Ovary (tissue), 9 donors: ENCODE results near the gene CHRNA1. TPM values are rescaled to one million over a fixed set of nuclear protein-coding genes. Genes with fewer than 3 reads are reported as not detected.

Experiments
- DNase-seq, 5 donors: peaks; one replicate each; pipeline ENCODE4 v3.0.0-alpha.2; 2019 to 2020
- H3K27ac ChIP-seq, 2 donors: fragments of 200-600 bp; one replicate each; pipeline versions ENCODE4 v1.5.1 to v1.8.0; 2019 to 2022
- H3K27me3 ChIP-seq: fragments of 200-600 bp; one replicate; pipeline ENCODE4 v1.8.0; 2022
- H3K36me3 ChIP-seq: fragments of 200-600 bp; sonication (generic); one replicate; pipeline ENCODE4 v1.5.1; 2019
- H3K4me1 ChIP-seq: one replicate; pipeline ENCODE4 v1.8.1; 2013; ENCODE audit warnings: mild to moderate bottlenecking, moderate library complexity; ENCODE audit not compliant: insufficient read depth
- H3K4me3 ChIP-seq: fragments of 200-600 bp; sonication (generic); one replicate; pipeline ENCODE4 v1.5.1; 2017
- H3K9me3 ChIP-seq, 2 donors: fragments of 200-600 bp in 1 of 2; sonication (generic) in 1 of 2; one replicate each; pipeline versions ENCODE4 v1.5.1 to v1.8.1; 2013 to 2019; ENCODE audit warnings: mild to moderate bottlenecking in 1 of 2, moderate library complexity in 1 of 2
- CTCF ChIP-seq, 3 donors: fragments of 450-650 bp in 2 of 3; fragments of 200-600 bp in 1 of 3; IDR thresholded peaks; one replicate each; pipeline versions ENCODE4 v1.5.1 to v1.8.0; 2016 to 2022; ENCODE audit warnings: antibody characterized with exemption in 3 of 3, mild to moderate bottlenecking in 1 of 3
- EP300 ChIP-seq: sonication (generic); formaldehyde crosslinking; IDR thresholded peaks from one replicate; pipeline ENCODE4 v1.6.1; 2017; ENCODE audit warnings: antibody characterized with exemption
- POLR2A ChIP-seq: fragments of 450-650 bp; IDR thresholded peaks from one replicate; pipeline ENCODE4 v1.6.1; 2017; ENCODE audit warnings: antibody characterized with exemption, mild to moderate bottlenecking, moderate library complexity
- WGBS, 3 donors: extraction: QIAGEN DNeasy Blood & Tissue Kit in 1 of 3; methylation state at CpG; one replicate each; pipeline versions ENCODE4 v1.1.5 to v1.1.7; 2013 to 2017; 5-methylcytosine and 5-hydroxymethylcytosine counted together
- intact Hi-C, 4 donors: fragments of 100-400 bp; cut with DNase I; formaldehyde crosslinking; loops; one replicate each; pipeline versions ENCODE4 v1.11.0 to v1.15.1; 2022 to 2023
- polyA plus RNA-seq, 2 donors: library from polyadenylated mRNA; stranded (reverse); fragments of 200-250 nt in 1 of 2; fragments of 350-450 nt in 1 of 2; fragmentation: Illumina TruSeq in 1 of 2; extraction: RNeasy Lipid Tissue Mini Kit (QIAGEN cat#74804) in 1 of 2; gene quantifications; one replicate each; pipeline ENCODE4 v1.2.3, GENCODE V29; 2013 to 2014
- total RNA-seq, 7 donors: library from RNA; depleted of rRNA in 2 of 7; stranded (reverse); fragments of >200 nt in 2 of 7; fragmentation: NEBNext Ultra II Directional in 3 of 7; extraction: Animal tissue kit (Norgen Biotek cat#: 25700) in 3 of 7; gene quantifications; one replicate each; pipeline versions ENCODE4 v1.1.0 to v1.2.4, GENCODE V29; 2016 to 2023
- donor health status: DM: no; HTN: no; CAD: no; lungs with moderate emphysema.
- donor health status: DM: no; HTN: no; CAD: no.
- donor health status: Bipolar disorder and iron deficiency.
- donor health status: DM: yes; HTN: yes; CAD: no.
- donor health status: DM: no; HTN: no; CAD: no.
- donor health status: DM: yes; HTN: yes; CAD: no.

CHRNA1 gene
- total and polyA plus RNA-seq, 9 donors = 0.05 to 1.4 (median 0.45) TPM; not detected in 6

- no peak for TF ChIP-seq EP300
Measured at GRCh38 chr2:174785481-174785880, 21.2 kb upstream of the CHRNA1 start.

GRCh38 chr2:174784909-174785308 is 20.6 kb upstream of the CHRNA1 start:
- no peaks in the 10 kb centered on the region for H3K9me3 ChIP-seq
- WGBS, 3 donors = 86 to 89% (median 88%) methylated on average over 5 of the region's 5 CpGs
- H3K36me3 ChIP-seq = no peaks in the 10 kb centered on the region
- intact Hi-C loops = no loop called here
- TF ChIP-seq POLR2A = no peak
- TF ChIP-seq EP300 = no peak
- no peak for TF ChIP-seq CTCF (IDR thresholded peaks at IDR 0.05)
- no peak overlapping the region for H3K27ac ChIP-seq
- H3K4me3 ChIP-seq = no peak overlapping the region
- no peak for DNase-seq
- no peaks in the 10 kb centered on the region for H3K4me1 ChIP-seq
- no peaks in the 10 kb centered on the region for H3K27me3 ChIP-seq

More at GRCh38 chr2:174785481-174785880, 21.2 kb upstream of the CHRNA1 start:
- no peak overlapping the region for H3K27ac ChIP-seq
- intact Hi-C loops = no loop called here
- no peak for DNase-seq
- no peaks in the 10 kb centered on the region for H3K27me3 ChIP-seq
- no peaks in the 10 kb centered on the region for H3K36me3 ChIP-seq
- H3K4me3 ChIP-seq = no peak overlapping the region
- no peaks in the 10 kb centered on the region for H3K9me3 ChIP-seq
- 41 to 61% (median 50%) methylated on average over 3 of the region's 3 CpGs for WGBS, 3 donors
- no peaks in the 10 kb centered on the region for H3K4me1 ChIP-seq

DNA sequence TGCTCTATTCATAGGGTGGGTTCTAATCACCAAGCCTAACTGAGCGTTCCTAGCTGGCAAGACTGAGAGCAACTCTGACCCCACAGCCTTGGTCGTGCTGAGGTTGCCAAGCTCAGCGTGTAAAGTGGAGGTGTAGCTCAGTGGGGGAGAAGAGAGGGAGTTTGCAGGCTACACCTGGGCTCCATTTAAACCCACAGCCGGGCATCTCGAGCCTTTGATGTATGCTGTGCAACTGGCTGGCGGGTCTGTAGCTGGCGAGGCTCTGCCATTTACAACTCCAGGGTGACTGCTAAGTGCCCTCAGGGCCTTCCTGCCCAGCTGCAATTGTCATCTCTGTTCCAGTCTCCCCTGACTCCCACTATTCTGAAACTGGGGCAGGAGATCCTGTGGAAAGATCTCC is 20.0 kb upstream of the CHRNA1 start:
- Histone ChIP-seq H3K4me1 (no peaks in the 10 kb centered on the region), H3K9me3 (no peaks in the 10 kb centered on the region), H3K36me3 (no peaks in the 10 kb centered on the region), H3K27me3 (no peaks in the 10 kb centered on the region), H3K27ac (no peak overlapping the region), H3K4me3 (no peak overlapping the region)
- intact Hi-C loops = no loop called here
- TF ChIP-seq CTCF (IDR thresholded peaks at IDR 0.05) (no peak), POLR2A (no peak), EP300 (no peak)
- WGBS, 3 donors = 91 to 96% (median 92%) methylated on average over 7 of the region's 7 CpGs
- no peak for DNase-seq

- Histone ChIP-seq H3K9me3 (no peaks in the 10 kb centered on the region), H3K4me3 (no peak overlapping the region), H3K36me3 (no peaks in the 10 kb centered on the region), H3K27ac (no peak overlapping the region), H3K27me3 (no peaks in the 10 kb centered on the region), H3K4me1 (no peaks in the 10 kb centered on the region)
- WGBS, 3 donors = 13 to 35% (median 16%) methylated on average over 11 of the region's 11 CpGs
- intact Hi-C loops = no loop called here
- no peak for TF ChIP-seq EP300
- no peak for TF ChIP-seq CTCF (IDR thresholded peaks at IDR 0.05)
- no peak for TF ChIP-seq POLR2A
- DNase-seq = no peak
Measured at GRCh38 chr2:174781996-174782395, 17.7 kb upstream of the CHRNA1 start.

DNA sequence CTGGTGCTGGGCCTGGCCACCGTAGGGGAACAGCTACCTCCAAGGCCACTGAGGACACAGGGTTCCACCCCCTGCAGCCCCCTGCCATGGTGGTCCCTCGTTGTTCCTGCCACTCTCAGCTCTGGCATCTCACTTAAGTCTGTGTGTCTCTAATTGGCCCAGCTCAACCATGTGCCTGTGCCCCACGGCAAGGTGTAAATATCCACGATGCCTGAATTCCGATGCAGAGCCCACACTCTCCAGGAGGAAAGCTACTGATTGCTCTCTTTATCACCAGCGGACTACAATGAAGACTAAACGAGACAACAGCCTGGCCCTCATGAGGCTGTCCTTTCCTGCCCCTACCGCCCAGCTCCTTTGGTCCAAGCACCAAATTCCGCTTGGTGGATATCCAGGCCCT is 17.0 kb upstream of the CHRNA1 start:
- no peak overlapping the region for H3K4me3 ChIP-seq
- H3K4me1 ChIP-seq = no peaks in the 10 kb centered on the region
- no peak for DNase-seq
- H3K36me3 ChIP-seq = no peaks in the 10 kb centered on the region
- H3K27me3 ChIP-seq = no peaks in the 10 kb centered on the region
- no peak overlapping the region for H3K27ac ChIP-seq
- no peaks in the 10 kb centered on the region for H3K9me3 ChIP-seq
- no peak for TF ChIP-seq POLR2A
- TF ChIP-seq CTCF (IDR thresholded peaks at IDR 0.05) = no peak
- TF ChIP-seq EP300 = no peak
- 83 to 92% (median 89%) methylated on average over 9 of the region's 9 CpGs for WGBS, 3 donors
- intact Hi-C loops = no loop called here
